Muscle of leg (tissue), 11 donors: Measurements from ENCODE around the gene ADAMTS10. TPM values are rescaled to one million over a fixed set of nuclear protein-coding genes. Genes with fewer than 3 reads are reported as not detected.
"Not testable (repeated sequence)": the region's sequence is repeated elsewhere in the genome, so short reads cannot be mapped to it uniquely, and the experiment has no call there.

Source experiments
- DNase-seq: peaks from one replicate; pipeline ENCODE4 v3.0.0; 2013
- H3K27ac ChIP-seq: one replicate; pipeline ENCODE4 v1.5.1; 2013; ENCODE audit warnings: mild to moderate bottlenecking, low read length, control low read depth
- H3K27me3 ChIP-seq: one replicate; pipeline ENCODE4 v1.6.1; 2013; ENCODE audit warnings: low read length; ENCODE audit not compliant: control insufficient read depth, insufficient read depth
- H3K36me3 ChIP-seq: one replicate; pipeline ENCODE4 v1.6.1; 2013; ENCODE audit warnings: low read length; ENCODE audit not compliant: control insufficient read depth, insufficient read depth
- H3K4me1 ChIP-seq: one replicate; pipeline ENCODE4 v1.6.1; 2013; ENCODE audit warnings: low read length; ENCODE audit not compliant: control insufficient read depth, insufficient read depth
- H3K4me3 ChIP-seq: one replicate; pipeline ENCODE4 v1.5.1; 2013; ENCODE audit warnings: low read length, control low read depth
- H3K9me3 ChIP-seq: replicated peaks from 2 replicates; pipeline ENCODE4 v1.6.1; 2013; ENCODE audit warnings: low read depth, low read length; ENCODE audit not compliant: control insufficient read depth
- WGBS: methylation state at CpG from one replicate; pipeline ENCODE4 v1.1.5; 2013; ENCODE audit warnings: missing lambda C conversion rate; ENCODE audit not compliant: insufficient coverage; 5-methylcytosine and 5-hydroxymethylcytosine counted together
- polyA plus RNA-seq, 8 donors: library from polyadenylated mRNA; unstranded; fragments of 120-200 nt; gene quantifications; one replicate each; pipeline versions ENCODE4 v1.2.1 to v1.2.3, GENCODE V29; 2013; ENCODE audit warnings: inconsistent platforms in 1 of 8, low replicate concordance in 1 of 8; ENCODE audit not compliant: insufficient read length in 8 of 8, insufficient read depth in 1 of 8
- total RNA-seq: library from RNA; stranded (reverse); fragments of 120-200 nt; gene quantifications from one replicate; pipeline ENCODE4 v1.2.4, GENCODE V29; 2013

The ADAMTS10 gene
- total and polyA plus RNA-seq, 9 donors, result 25.2 to 40.4 (median 32.2) TPM

DNA sequence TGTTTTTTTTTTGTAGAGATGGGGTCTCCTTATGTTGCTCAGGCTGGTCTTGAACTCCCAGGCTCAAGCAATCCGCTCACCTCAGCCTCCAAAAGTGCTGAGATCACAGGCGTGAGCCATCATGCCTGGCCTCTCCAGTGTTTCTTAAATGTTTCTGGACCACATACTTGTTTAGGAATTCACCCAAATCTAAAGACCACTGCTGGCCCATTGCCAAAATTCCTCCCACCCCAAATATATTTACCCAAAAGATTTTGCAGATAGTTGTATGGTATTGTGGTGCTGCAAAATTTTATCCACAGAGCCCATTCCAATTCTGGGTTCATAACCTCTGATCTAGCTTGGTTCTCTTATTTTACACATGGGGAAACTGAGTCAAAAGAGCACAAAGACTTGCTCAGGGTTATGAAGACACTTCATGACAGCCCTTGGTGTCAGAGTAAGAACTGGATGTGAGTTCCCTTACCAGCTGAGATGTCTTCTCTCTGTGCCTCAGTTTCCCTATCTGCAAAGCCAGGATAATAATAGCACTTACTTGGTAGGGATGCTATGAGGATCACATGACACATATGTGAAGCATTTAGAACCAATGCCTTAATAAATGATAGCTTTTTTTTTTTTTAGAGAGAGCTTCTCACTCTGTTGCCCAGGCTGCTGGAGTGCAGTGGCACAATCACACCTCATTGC, 30.8 kb upstream of the ADAMTS10 start:
- WGBS, result 60% methylated on average over 2 of the region's 2 CpGs
- no peak for DNase-seq
- H3K4me3 ChIP-seq, result no peak overlapping the region
- H3K4me1 ChIP-seq, result peaks cover 8% of the 10 kb centered on the region
- H3K9me3 ChIP-seq, result peaks cover 5% of the 10 kb centered on the region
- H3K36me3 ChIP-seq, result no peaks in the 10 kb centered on the region
- no peaks in the 10 kb centered on the region for H3K27me3 ChIP-seq
- H3K27ac ChIP-seq, result no peak overlapping the region

DNA sequence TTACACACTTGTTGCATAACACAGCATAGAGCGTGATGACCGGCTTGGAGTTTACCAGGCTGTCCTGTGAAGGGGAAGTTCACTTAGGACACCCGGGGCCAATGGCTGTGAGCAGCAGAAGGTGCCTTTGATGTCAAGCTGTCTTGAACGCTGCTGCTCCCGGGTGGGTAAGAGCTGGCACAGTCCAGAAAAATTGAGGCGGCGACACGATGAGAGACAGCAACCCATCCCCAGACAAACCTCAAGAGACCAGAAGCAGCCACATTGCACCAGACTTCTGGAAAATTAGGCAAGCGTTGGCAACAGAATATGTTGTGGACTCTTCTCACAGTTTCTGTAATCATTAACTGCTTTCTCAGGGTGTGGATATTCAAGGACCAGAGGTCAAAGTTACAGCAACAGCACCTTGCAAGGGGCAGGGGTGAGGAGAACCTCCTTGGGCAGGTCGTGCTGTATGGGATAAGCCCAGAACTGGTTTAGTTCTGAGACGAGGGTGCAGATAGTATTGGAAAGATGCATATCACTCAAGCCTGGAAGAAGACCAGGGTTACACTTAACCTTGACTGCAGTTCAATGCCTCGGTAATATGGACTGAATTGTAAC, 30.0 kb upstream of the ADAMTS10 start:
- DNase-seq, result peak; percentile 61
- Histone ChIP-seq H3K36me3 (no peaks in the 10 kb centered on the region), H3K9me3 (peaks cover 5% of the 10 kb centered on the region), H3K4me3 (no peak overlapping the region), H3K27me3 (no peaks in the 10 kb centered on the region), H3K4me1 (peaks cover 8% of the 10 kb centered on the region), H3K27ac (no peak overlapping the region)
- WGBS, result 70% methylated on average over 8 of the region's 12 CpGs

DNA sequence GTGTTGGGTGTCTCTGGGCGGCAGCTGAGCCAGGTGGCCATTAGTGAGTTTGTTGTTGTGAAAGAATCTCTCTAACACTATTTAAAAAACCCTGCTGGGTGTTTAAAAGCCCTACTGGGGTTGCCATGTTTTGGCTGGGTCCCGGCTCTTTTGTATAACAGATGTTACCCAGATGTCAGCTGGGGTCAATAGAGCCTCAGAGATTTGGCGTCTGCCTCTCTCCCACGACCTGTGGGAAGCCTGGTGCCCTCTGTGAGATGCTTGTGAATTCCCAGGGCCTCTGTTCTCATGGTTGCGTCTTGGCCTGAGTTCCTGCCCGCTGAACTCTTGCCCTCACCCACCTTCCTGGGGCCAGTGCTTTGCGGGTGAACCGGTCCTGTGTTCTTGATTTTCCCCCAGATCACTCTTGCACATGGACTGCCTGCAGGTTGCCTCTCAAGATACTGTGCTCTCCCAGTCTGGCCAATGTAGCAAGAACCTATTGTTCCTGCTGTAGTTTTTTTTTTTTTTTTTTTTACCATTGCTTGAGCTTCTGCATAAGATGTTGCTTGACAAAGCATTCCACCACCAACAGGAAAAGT, 29.4 kb upstream of the ADAMTS10 start:
- Histone ChIP-seq H3K27ac (no peak overlapping the region), H3K4me1 (peaks cover 8% of the 10 kb centered on the region), H3K4me3 (no peak overlapping the region), H3K9me3 (peaks cover 5% of the 10 kb centered on the region), H3K27me3 (no peaks in the 10 kb centered on the region), H3K36me3 (no peaks in the 10 kb centered on the region)
- DNase-seq, result no peak
- 10% methylated on average over 7 of the region's 8 CpGs for WGBS

DNA sequence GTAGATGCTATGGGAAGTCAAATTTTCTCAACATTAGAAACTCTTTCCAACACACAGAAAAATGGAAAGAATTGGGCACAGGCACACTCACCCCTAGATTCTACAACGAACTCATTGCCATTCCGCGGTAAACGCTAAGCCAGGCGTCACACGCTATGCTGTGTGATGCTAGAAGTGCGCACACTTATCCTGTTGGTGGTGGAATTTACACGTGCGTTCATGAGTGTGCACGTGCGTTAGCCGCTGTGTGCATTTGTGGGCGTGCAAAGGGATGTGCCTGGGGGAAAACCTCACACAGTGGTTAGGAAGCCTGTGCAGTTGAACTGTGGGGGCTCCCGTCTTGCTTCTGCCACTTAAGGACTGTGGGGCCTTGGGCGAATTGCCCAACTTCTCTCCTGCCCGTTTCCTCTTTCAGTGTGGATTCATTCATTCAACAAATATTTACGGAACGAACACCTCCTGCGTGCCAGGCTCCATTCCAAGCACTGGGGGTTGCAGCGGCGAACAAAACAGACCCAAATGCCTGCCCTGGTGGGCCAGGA, 27.6 kb upstream of the ADAMTS10 start:
- H3K4me3 ChIP-seq, result no peak overlapping the region
- 62% methylated on average over 12 of the region's 21 CpGs for WGBS
- no peak overlapping the region for H3K27ac ChIP-seq
- H3K9me3 ChIP-seq, result peaks cover 5% of the 10 kb centered on the region
- no peaks in the 10 kb centered on the region for H3K27me3 ChIP-seq
- peaks cover 8% of the 10 kb centered on the region for H3K4me1 ChIP-seq
- DNase-seq, result peak; percentile 33
- H3K36me3 ChIP-seq, result no peaks in the 10 kb centered on the region

DNA sequence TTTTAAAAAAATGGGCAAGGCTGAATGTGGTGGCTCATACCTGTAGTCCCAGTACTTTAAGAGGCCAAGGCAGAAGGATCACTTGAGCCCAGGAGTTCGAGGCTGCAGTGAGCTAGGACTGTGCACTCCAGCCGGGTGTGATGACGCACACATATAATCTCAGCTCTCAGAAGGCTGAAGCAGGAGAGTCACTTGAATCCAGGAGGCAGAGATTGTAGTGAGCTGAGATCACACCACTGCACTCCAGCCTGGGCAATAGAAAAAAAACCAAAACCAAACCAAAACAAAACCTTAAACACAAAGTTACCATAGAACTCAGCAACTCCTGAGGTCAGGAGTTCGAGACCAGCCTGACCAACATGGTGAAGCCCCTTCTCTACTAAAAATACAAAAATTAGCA, 26.6 kb upstream of the ADAMTS10 start:
- not testable (repeated sequence) for H3K9me3 ChIP-seq, H3K36me3 ChIP-seq, H3K27ac ChIP-seq, H3K27me3 ChIP-seq, H3K4me1 ChIP-seq, DNase-seq, H3K4me3 ChIP-seq
- no CpG with 5 or more reads among the region's 4 CpGs for WGBS

DNA sequence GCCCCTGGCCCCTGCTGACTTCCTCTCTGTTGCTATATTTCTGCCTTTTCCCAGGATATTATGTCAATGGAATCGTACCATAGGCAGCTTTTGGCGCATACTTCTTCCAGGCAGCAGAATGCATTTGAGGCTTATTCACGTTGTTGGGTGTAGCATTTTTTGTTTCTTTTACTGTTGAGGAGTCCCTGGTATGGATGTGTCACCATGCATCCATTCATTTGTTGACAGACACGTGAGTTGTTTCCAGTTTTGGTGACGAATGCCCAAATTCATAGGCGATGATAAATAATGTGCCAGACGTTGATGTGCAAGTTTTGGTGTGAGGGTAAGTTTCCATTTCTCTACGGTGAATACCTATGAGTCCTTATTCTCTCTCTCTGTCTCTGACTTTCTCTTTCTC, 24.9 kb upstream of the ADAMTS10 start:
- Histone ChIP-seq H3K4me3 (no peak overlapping the region), H3K9me3 (peaks cover under 1% of the 10 kb centered on the region), H3K36me3 (no peaks in the 10 kb centered on the region), H3K27me3 (no peaks in the 10 kb centered on the region), H3K4me1 (peaks cover 5% of the 10 kb centered on the region), H3K27ac (no peak overlapping the region)
- 100% methylated on average over 1 of the region's 8 CpGs for WGBS
- no peak for DNase-seq

DNA sequence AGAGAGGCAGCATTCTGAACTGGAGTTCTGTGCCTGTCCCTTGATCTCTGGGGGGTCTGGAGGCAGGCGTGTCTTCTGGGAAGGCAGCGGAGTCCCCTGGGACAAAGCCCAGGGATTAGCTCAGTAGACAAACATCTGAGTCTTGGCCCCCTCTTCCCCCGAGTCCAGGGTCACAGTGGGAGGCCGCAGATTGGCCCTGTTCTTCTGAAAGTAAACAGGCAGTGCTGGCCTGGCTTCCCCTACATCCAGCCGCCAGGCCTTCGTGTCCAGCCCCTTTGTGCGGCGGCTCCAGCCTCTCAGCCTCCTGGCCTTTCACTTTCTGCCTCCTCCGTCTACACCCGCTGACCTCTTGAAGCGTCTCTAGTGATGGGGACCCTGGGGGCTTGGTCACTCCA, 20.9 kb upstream of the ADAMTS10 start:
- peaks cover 2% of the 10 kb centered on the region for H3K9me3 ChIP-seq
- H3K27ac ChIP-seq, result no peak overlapping the region
- peaks cover under 1% of the 10 kb centered on the region for H3K4me1 ChIP-seq
- H3K4me3 ChIP-seq, result no peak overlapping the region
- 23% methylated on average over 6 of the region's 11 CpGs for WGBS
- no peaks in the 10 kb centered on the region for H3K36me3 ChIP-seq
- no peaks in the 10 kb centered on the region for H3K27me3 ChIP-seq
- no peak for DNase-seq

DNA sequence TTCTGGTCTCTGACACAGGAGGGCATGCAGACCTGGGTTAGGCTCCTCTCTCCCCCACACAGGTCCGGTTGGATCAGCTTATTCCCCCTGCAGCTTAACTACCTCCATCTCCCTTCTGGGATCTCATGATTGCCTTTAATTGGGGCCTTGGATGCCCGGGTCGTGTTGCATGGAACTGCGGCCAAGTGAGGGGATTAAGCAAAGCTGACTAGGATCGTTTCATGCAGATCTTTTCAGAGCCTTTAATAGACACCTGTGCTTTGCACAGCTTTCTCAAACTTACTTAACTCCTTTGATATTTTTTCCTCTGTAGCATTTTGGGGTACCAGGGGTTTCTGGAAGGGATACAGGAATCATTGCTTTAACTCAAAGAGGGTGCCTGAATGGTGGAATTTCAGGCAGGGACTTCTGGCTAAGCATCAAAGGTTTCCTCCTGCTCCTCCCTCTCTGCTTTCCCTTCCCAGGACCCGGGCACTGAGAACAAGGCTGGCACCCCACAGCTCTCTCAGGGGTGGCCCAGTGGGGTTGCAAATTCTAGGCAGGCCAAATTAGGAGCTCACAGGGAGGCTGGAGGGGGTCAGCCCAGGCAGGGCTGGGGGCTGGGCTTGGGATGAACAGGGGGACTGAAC, 20.4 kb upstream of the ADAMTS10 start:
- WGBS, result 13% methylated on average over 2 of the region's 6 CpGs
- Histone ChIP-seq H3K4me1 (peaks cover 3% of the 10 kb centered on the region), H3K27ac (no peak overlapping the region), H3K9me3 (peaks cover 2% of the 10 kb centered on the region), H3K4me3 (no peak overlapping the region), H3K27me3 (no peaks in the 10 kb centered on the region), H3K36me3 (no peaks in the 10 kb centered on the region)
- DNase-seq, result no peak

DNA sequence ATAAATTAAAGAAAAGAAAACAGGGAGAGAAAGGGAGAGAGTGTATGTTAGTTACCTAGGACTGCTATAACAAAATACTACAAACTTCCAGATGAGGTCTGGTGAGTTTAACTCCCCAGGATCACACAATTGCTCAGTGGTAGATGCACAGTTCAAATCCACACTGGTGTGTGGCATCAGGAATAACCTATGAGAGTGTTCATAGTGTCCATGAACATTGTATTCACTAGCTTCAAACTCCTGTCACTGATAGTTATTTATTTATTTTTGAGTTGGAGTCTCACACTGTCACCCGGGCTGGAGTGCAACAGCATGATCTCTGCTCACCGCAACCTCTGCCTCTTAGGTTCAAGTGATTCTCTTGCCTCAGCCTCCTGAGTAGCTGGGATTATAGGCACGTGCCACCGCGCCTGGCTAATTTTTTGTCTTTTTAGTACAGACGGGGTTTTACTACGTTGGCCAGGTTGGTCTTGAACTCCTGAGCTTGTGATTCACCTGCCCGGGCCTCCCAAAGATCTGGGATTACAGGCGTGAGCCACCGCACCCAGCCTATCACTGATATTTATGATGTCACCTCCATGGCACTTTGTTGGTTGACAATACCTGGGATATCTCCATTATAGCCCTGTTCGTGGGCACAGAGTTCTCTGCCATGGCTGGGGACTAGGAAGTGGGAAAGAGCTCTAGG, 19.6 kb upstream of the ADAMTS10 start, which contains the start of gene NFILZ:
TSS of gene NFILZ (plus strand) at position 638 of the 688 bp plus-strand sequence. CDS start 46,133 bp downstream, outside the sequence.
- 91% methylated on average over 8 of the region's 11 CpGs for WGBS
- DNase-seq, result no peak
- Histone ChIP-seq H3K4me1 (peaks cover 3% of the 10 kb centered on the region), H3K4me3 (no peak within 1 kb of the TSS), H3K36me3 (no peaks in the 10 kb centered on the region), H3K9me3 (peaks cover 2% of the 10 kb centered on the region), H3K27ac (no peak within 1 kb of the TSS), H3K27me3 (no peaks in the 10 kb centered on the region)
